NB4 (cell line): ENCODE results near the gene MOB3B.

Experiments used
- DNase-seq: peaks from one replicate; pipeline ENCODE4 v3.0.0; 2010; ENCODE audit warnings: low read depth
- H3K4me3 ChIP-seq: one replicate; pipeline ENCODE4 v1.5.1; 2011; ENCODE audit warnings: mild to moderate bottlenecking, low read depth, low read length, moderate library complexity
- CTCF ChIP-seq: IDR thresholded peaks from one replicate; pipeline ENCODE4 v1.5.1; 2012; ENCODE audit warnings: low read depth, low read length
- MAX ChIP-seq: IDR thresholded peaks from 2 replicates; pipeline ENCODE4 v1.6.1; 2011; ENCODE audit warnings: low read depth, low read length
- MYC ChIP-seq: IDR thresholded peaks from 2 replicates; pipeline ENCODE4 v1.6.1; 2011; ENCODE audit warnings: low read depth, low read length
- POLR2A ChIP-seq: IDR thresholded peaks from 2 replicates; pipeline ENCODE4 v1.6.1; 2011; ENCODE audit warnings: mild to moderate bottlenecking; ENCODE audit not compliant: insufficient read length; ENCODE audit errors: extremely low read depth

The MOB3B gene

DNA sequence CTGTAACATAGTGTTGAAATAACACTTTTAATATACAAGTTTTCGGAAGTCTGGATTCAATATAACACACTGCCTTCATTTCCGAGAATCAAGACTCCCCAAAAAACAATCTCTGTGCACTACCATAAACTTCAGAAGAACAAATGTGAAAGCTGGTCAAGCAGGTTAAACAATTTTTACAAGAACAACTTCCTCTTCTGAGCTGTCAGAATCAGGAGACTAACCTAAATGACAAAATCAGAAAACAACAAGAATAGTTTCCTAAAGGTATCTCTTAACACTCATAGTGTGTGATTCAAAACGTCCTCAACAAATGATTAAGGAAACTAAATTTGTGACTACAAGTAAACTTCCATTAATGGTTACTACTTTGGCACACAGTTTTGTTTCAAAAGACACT, 32.1 kb upstream of the MOB3B start:
- no peak for DNase-seq
- no peak overlapping the region for H3K4me3 ChIP-seq
- no peak for TF ChIP-seq POLR2A
- no peak for TF ChIP-seq MYC
- TF ChIP-seq CTCF, result no peak
- no peak for TF ChIP-seq MAX

- DNase-seq, result no peak
- no peak for TF ChIP-seq CTCF
- no peak for TF ChIP-seq POLR2A
- TF ChIP-seq MYC, result no peak
- TF ChIP-seq MAX, result no peak
- no peak overlapping the region for H3K4me3 ChIP-seq
Observed at GRCh38 chr9:27560457-27560856, 30.8 kb upstream of the MOB3B start.

DNA sequence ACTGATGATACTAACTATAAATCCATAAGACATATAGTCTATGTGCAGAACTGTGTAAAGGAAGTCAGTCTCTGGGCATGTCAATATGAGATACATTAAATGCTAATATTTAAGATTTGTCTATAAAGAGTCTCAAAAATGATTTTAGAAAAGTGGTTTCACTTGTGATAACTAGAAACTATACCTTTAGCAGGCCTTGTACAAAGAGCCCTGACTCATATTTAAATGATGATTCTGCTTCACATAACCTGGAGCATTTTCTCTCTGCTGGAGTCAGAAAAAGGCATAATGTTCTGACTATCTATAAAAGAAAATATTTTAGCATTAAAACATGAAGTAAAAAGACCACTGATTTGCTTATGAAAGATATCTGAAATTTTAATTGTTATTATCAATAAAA, 28.7 kb upstream of the MOB3B start:
- H3K4me3 ChIP-seq, result no peak overlapping the region
- DNase-seq, result no peak
- no peak for TF ChIP-seq MYC
- no peak for TF ChIP-seq POLR2A
- TF ChIP-seq MAX, result no peak
- TF ChIP-seq CTCF, result no peak

- TF ChIP-seq CTCF, result no peak
- no peak for TF ChIP-seq MYC
- no peak for TF ChIP-seq MAX
- no peak for TF ChIP-seq POLR2A
- DNase-seq, result no peak
- H3K4me3 ChIP-seq, result no peak overlapping the region
Observed at GRCh38 chr9:27556470-27556869, 26.9 kb upstream of the MOB3B start.

GRCh38 chr9:27554712-27555111, 25.1 kb upstream of the MOB3B start:
- TF ChIP-seq MYC (no peak), POLR2A (no peak), MAX (no peak), CTCF (no peak)
- DNase-seq, result no peak
- H3K4me3 ChIP-seq, result no peak overlapping the region

DNA sequence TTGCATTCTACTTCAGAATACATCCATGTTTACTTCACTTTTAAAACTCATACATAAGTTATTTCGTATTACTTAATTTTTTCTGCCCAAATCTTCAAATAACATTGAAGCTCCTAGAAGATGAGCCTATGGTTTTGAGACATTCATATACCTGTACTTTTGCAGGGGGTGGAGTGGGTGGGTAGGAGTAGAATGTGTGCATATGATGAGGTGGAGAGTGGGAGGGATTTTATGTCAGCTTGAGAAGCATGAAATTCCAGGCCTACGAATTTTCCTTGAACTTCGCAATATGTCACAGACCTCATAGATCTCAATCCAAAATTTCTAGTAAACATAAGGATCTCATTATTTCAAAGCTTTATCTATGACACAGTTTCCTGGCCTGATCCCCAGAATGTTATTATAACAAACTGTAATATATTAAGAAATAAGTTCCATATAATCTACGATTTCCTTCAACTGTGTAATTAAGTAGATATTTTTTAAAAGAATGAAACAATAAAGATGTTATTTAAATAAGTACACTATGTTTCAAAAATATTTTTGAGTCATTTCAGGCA, 19.7 kb upstream of the MOB3B start:
- TF ChIP-seq POLR2A (no peak), MYC (no peak), CTCF (no peak), MAX (no peak)
- no peak overlapping the region for H3K4me3 ChIP-seq
- no peak for DNase-seq
